CD14-positive monocyte (primary cell): ENCODE measurements around the gene TAL2. TPM values are rescaled to one million over a fixed set of nuclear protein-coding genes. Genes with fewer than 3 reads are reported as not detected.

Source experiments
- DNase-seq, 3 donors: peaks; one replicate each; pipeline ENCODE4 v3.0.0-alpha.2; 2011 to 2022
- H2AFZ ChIP-seq: 2 replicates; pipeline ENCODE4 v1.6.0; 2012; ENCODE audit warnings: mild to moderate bottlenecking, low read depth, low read length, inconsistent platforms; ENCODE audit not compliant: insufficient read depth, poor library complexity, severe bottlenecking
- H3K27ac ChIP-seq, 2 donors: 1 replicate in 1 of 2; 2 replicates in 1 of 2; pipeline ENCODE4 v1.5.1; 2012 to 2013; ENCODE audit warnings: low read length in 2 of 2, control low read depth in 1 of 2, inconsistent platforms in 1 of 2, low read depth in 1 of 2, mild to moderate bottlenecking in 1 of 2
- H3K27me3 ChIP-seq, 2 donors: one replicate each; pipeline versions ENCODE4 v1.6.0 to v1.6.1; 2011 to 2013; ENCODE audit warnings: low read length in 2 of 2; ENCODE audit not compliant: control insufficient read depth in 2 of 2, insufficient read depth in 2 of 2
- H3K36me3 ChIP-seq, 2 donors: replicated peaks in 1 of 2; 1 replicate in 1 of 2; 2 replicates in 1 of 2; pipeline versions ENCODE4 v1.5.1 to v1.6.1; 2012 to 2013; ENCODE audit warnings: low read length in 2 of 2, control low read depth in 1 of 2, inconsistent platforms in 1 of 2, mild to moderate bottlenecking in 1 of 2; ENCODE audit not compliant: insufficient read depth in 2 of 2, control insufficient read depth in 1 of 2
- H3K4me1 ChIP-seq, 2 donors: 1 replicate in 1 of 2; 2 replicates in 1 of 2; pipeline versions ENCODE4 v1.5.1 to v1.6.1; 2012 to 2013; ENCODE audit warnings: low read length in 2 of 2, control low read depth in 1 of 2, inconsistent platforms in 1 of 2, mild to moderate bottlenecking in 1 of 2, moderate library complexity in 1 of 2; ENCODE audit not compliant: insufficient read depth in 2 of 2, control insufficient read depth in 1 of 2
- H3K4me2 ChIP-seq: replicated peaks from 2 replicates; pipeline ENCODE3; 2012; ENCODE audit warnings: low read length, moderate library complexity, mild to moderate bottlenecking; ENCODE audit not compliant: poor library complexity, severe bottlenecking; ENCODE audit errors: extremely low read depth
- H3K4me3 ChIP-seq, 3 experiments: fragments of 200-600 bp in 1 of 3; sonication (generic) in 1 of 3; replicated peaks in 1 of 3; 1 replicate in 2 of 3; 2 replicates in 1 of 3; pipeline ENCODE4 v1.5.1; 2011 to 2013; ENCODE audit warnings: low read length in 3 of 3, mild to moderate bottlenecking in 3 of 3, control low read depth in 2 of 3, low read depth in 2 of 3, inconsistent platforms in 1 of 3, moderate library complexity in 1 of 3
- H3K79me2 ChIP-seq: 2 replicates; pipeline ENCODE4 v1.6.0; 2012; ENCODE audit warnings: mild to moderate bottlenecking, control low read depth, inconsistent platforms, low read length, moderate library complexity; ENCODE audit not compliant: insufficient read depth
- H3K9ac ChIP-seq: 2 replicates; pipeline ENCODE4 v1.6.0; 2017; ENCODE audit warnings: low read length, mild to moderate bottlenecking; ENCODE audit not compliant: insufficient read depth, poor library complexity, severe bottlenecking
- H3K9me3 ChIP-seq, 2 donors: replicated peaks in 1 of 2; 1 replicate in 1 of 2; 2 replicates in 1 of 2; pipeline versions ENCODE4 v1.5.1 to v1.6.1; 2012 to 2013; ENCODE audit warnings: low read length in 2 of 2, control low read depth in 1 of 2; ENCODE audit not compliant: control insufficient read depth in 1 of 2, insufficient read depth in 1 of 2
- H4K20me1 ChIP-seq: 2 replicates; pipeline ENCODE4 v1.6.0; 2012; ENCODE audit warnings: mild to moderate bottlenecking, low read length, control low read depth, moderate library complexity; ENCODE audit not compliant: insufficient read depth
- H3K27ac Mint-ChIP-seq, 7 donors: one replicate each; pipeline ENCODE4 v1.8.0; 2020; ENCODE audit warnings: mild to moderate bottlenecking in 7 of 7, mixed read lengths in 7 of 7, moderate library complexity in 6 of 7, inconsistent platforms in 2 of 7
- H3K27me3 Mint-ChIP-seq, 3 donors: one replicate each; pipeline ENCODE4 v1.8.0; 2021 to 2022; ENCODE audit warnings: low read depth in 3 of 3, mild to moderate bottlenecking in 3 of 3, mixed read lengths in 3 of 3, moderate library complexity in 3 of 3, inconsistent platforms in 1 of 3
- H3K36me3 Mint-ChIP-seq, 2 donors: one replicate each; pipeline ENCODE4 v1.8.0; 2020; ENCODE audit warnings: mixed read lengths in 2 of 2, inconsistent platforms in 1 of 2, mild to moderate bottlenecking in 1 of 2
- H3K4me1 Mint-ChIP-seq: one replicate; pipeline ENCODE4 v1.8.0; 2020; ENCODE audit warnings: mild to moderate bottlenecking, mixed read lengths
- H3K4me3 Mint-ChIP-seq, 2 donors: one replicate each; pipeline ENCODE4 v1.8.0; 2020; ENCODE audit warnings: mild to moderate bottlenecking in 2 of 2, mixed read lengths in 2 of 2, moderate library complexity in 1 of 2
- H3K9me3 Mint-ChIP-seq, 7 donors: one replicate each; pipeline ENCODE4 v1.8.0; 2020 to 2022; ENCODE audit warnings: mixed read lengths in 7 of 7, mild to moderate bottlenecking in 6 of 7, moderate library complexity in 6 of 7, inconsistent platforms in 2 of 7
- WGBS: methylation state at CpG from one replicate; pipeline ENCODE4 v1.1.5; 2013; ENCODE audit warnings: missing lambda C conversion rate; ENCODE audit not compliant: insufficient coverage; 5-methylcytosine and 5-hydroxymethylcytosine counted together
- intact Hi-C, 2 donors: fragments of 100-400 bp; cut with micrococcal nuclease; formaldehyde crosslinking; loops; one replicate each; pipeline versions ENCODE4 v1.15.0 to v1.15.1; 2023
- polyA plus RNA-seq, 3 donors: library from polyadenylated mRNA; depleted of rRNA in 1 of 3; unstranded in 2 of 3; stranded (reverse) in 1 of 3; fragments of 300-500 nt in 2 of 3; fragments of >200 nt in 1 of 3; fragmentation: Illumina TruSeq in 2 of 3; gene quantifications; 1 replicate in 2 of 3; 2 replicates in 1 of 3; pipeline ENCODE4 v1.2.3, GENCODE V29; 2012 to 2021
- TF ChIP-seq, protein P1 (sequence below): fragments of 200-600 bp; IDR thresholded peaks from one replicate; pipeline ENCODE4 v1.8.0; 2022; ENCODE audit warnings: antibody characterized with exemption, mild to moderate bottlenecking

Gene TAL2
- polyA plus RNA-seq, 3 donors, result not detected

DNA sequence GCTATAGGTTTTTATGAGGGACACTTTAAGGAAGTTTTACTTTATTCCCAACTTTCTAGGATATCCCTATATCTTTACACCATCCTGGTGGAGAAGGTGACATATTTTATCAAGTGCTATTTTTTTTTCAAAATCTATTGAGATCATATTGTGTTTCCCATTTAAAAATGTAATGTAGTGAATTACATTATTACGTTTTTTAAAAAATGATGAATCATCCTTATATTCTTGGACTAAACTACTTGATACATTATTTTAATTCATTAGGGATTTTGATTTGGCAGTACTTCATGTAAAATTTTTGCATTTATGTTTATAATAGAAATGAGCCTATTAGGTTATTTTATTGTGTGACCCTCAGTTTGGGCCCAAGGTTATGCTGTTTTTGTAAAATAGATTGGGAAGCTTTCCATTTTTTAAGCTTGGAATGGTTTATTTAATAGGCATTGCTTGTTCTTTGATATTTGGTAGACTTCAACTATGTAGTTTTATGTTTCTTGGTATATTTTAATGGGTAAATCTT lies 36.2 kb downstream of the TAL2 start:
- Histone ChIP-seq H3K9me3 (no peaks in the 10 kb centered on the region), H3K79me2 (peaks cover 8% of the 10 kb centered on the region), H3K4me2 (no peak overlapping the region), H3K4me1 (peaks cover 15 to 19% of the 10 kb centered on the region in 2 donors), H2AFZ (no peak overlapping the region), H3K27me3 (no peaks in the 10 kb centered on the region), H3K4me3 (no peak overlapping the region), H3K27ac (no peak overlapping the region), H3K36me3 (no peaks in the 10 kb centered on the region), H3K9ac (no peak overlapping the region), H4K20me1 (no peaks in the 10 kb centered on the region)
- DNase-seq, result no peak
- Mint-ChIP-seq H3K27me3 (peaks cover 2 to 6% (median 2%) of the 10 kb centered on the region in 3 donors), H3K9me3 (peaks cover 0 to 2% (median 0%) of the 10 kb centered on the region in 7 donors), H3K36me3 (no peaks in the 10 kb centered on the region), H3K4me3 (no peak overlapping the region), H3K4me1 (peaks cover 22% of the 10 kb centered on the region), H3K27ac (no peak overlapping the region)
- WGBS, result no CpG with 5 or more reads among the region's 1 CpG
- intact Hi-C loops, result loop anchor here (10.0 kb wide), 2 partner anchors 264 to 774 kb away; partner anchors contain the start of gene ABCA1 (in 1 of the 2)
- TF ChIP-seq, protein P1, sequence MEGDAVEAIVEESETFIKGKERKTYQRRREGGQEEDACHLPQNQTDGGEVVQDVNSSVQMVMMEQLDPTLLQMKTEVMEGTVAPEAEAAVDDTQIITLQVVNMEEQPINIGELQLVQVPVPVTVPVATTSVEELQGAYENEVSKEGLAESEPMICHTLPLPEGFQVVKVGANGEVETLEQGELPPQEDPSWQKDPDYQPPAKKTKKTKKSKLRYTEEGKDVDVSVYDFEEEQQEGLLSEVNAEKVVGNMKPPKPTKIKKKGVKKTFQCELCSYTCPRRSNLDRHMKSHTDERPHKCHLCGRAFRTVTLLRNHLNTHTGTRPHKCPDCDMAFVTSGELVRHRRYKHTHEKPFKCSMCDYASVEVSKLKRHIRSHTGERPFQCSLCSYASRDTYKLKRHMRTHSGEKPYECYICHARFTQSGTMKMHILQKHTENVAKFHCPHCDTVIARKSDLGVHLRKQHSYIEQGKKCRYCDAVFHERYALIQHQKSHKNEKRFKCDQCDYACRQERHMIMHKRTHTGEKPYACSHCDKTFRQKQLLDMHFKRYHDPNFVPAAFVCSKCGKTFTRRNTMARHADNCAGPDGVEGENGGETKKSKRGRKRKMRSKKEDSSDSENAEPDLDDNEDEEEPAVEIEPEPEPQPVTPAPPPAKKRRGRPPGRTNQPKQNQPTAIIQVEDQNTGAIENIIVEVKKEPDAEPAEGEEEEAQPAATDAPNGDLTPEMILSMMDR, result no peak

DNA sequence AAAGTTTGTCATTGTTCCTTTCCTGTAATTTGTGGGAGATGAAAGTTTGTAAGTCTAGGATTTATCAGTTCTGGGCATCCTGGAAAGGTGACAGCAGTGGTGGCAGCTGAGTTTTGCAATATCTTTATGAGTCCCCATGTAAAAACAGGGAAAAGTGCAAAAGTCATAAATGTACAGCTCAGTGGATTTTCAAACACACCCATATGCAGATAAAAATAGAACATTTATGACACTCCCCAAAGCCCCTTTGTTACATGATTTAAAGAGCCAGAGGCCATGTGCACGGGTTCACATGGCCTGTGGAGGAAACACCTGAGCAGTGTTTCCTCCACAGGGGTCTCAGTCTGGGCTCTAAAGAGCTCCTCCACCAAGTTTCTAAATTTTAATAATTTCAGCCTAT lies 38.4 kb downstream of the TAL2 start:
- Mint-ChIP-seq H3K4me3 (no peak overlapping the region), H3K36me3 (no peaks in the 10 kb centered on the region), H3K27ac (no peak overlapping the region), H3K9me3 (peaks cover 0 to 2% (median 0%) of the 10 kb centered on the region in 7 donors), H3K4me1 (peaks cover 10% of the 10 kb centered on the region), H3K27me3 (peaks cover 0 to 2% (median 2%) of the 10 kb centered on the region in 3 donors)
- Histone ChIP-seq H3K4me3 (no peak overlapping the region), H3K27me3 (no peaks in the 10 kb centered on the region), H3K79me2 (peaks cover 8% of the 10 kb centered on the region), H3K27ac (no peak overlapping the region), H2AFZ (no peak overlapping the region), H3K4me1 (peaks cover under 1 to 3% of the 10 kb centered on the region in 2 donors), H3K4me2 (no peak overlapping the region), H4K20me1 (no peaks in the 10 kb centered on the region), H3K36me3 (no peaks in the 10 kb centered on the region), H3K9me3 (no peaks in the 10 kb centered on the region), H3K9ac (no peak overlapping the region)
- intact Hi-C loops, result no loop called here
- DNase-seq, result no peak
- TF ChIP-seq, protein P1, result no peak
- no CpG with 5 or more reads among the region's 1 CpG for WGBS
